Activated CD4-positive, alpha-beta T cell treated with anti-CD3 and anti-CD28 coated beads, Interleukin-2, amount 10 ng/mL, durations not matched to agents 7 days and 5 days (primary cell): ENCODE results near the gene EIF4G3. TPM values are rescaled to one million over a fixed set of nuclear protein-coding genes. Genes with fewer than 3 reads are reported as not detected.

Experiments used
- CTCF ChIA-PET: fragments of 350-600 bp; sonication (Branson Sonifier 250); formaldehyde crosslinking; loops from one replicate; lab custom pipeline; 2021; ENCODE audit warnings: antibody characterized with exemption; lab: Charles Lee
- POLR2A ChIA-PET: fragments of 350-600 bp; sonication (Branson Sonifier 250); formaldehyde crosslinking; loops from one replicate; lab custom pipeline; 2021; ENCODE audit warnings: antibody characterized with exemption; lab: Charles Lee
- DNase-seq: peaks from one replicate; pipeline ENCODE4 v3.0.0-alpha.2; 2020
- H3K27ac Mint-ChIP-seq: one replicate; pipeline ENCODE4 v1.8.0; 2021; ENCODE audit warnings: mild to moderate bottlenecking, moderate library complexity, mixed read lengths
- H3K27me3 Mint-ChIP-seq: one replicate; pipeline ENCODE4 v1.8.0; 2021; ENCODE audit warnings: mixed read lengths
- H3K36me3 Mint-ChIP-seq: one replicate; pipeline ENCODE4 v1.8.0; 2021; ENCODE audit warnings: low read depth, mixed read lengths
- H3K4me1 Mint-ChIP-seq: one replicate; pipeline ENCODE4 v1.8.0; 2021; ENCODE audit warnings: mixed read lengths
- H3K4me3 Mint-ChIP-seq: one replicate; pipeline ENCODE4 v1.8.0; 2021; ENCODE audit warnings: mild to moderate bottlenecking, moderate library complexity, mixed read lengths
- H3K9me3 Mint-ChIP-seq: one replicate; pipeline ENCODE4 v1.8.0; 2021; ENCODE audit warnings: mixed read lengths
- total RNA-seq, 2 experiments: library from RNA; stranded (reverse); gene quantifications; one replicate each; pipeline ENCODE4 v1.2.3, GENCODE V29; 2021

Gene EIF4G3
- total RNA-seq, 2 experiments from 2014 or later: 23.8 to 31.5 TPM

GRCh38 chr1:20837554-20838192 is 339.0 kb downstream of the EIF4G3 start:
- Mint-ChIP-seq H3K27ac (no peak overlapping the region), H3K27me3 (no peaks in the 10 kb centered on the region), H3K9me3 (no peaks in the 10 kb centered on the region), H3K36me3 (peaks cover 11% of the 10 kb centered on the region), H3K4me3 (no peak overlapping the region), H3K4me1 (no peaks in the 10 kb centered on the region)
- no peak for DNase-seq
- ChIA-PET CTCF (interaction anchor here (1.4 to 1.5 kb wide), 2 partner anchors 9 to 141 kb away, joined by 3 to 4 read pairs; no protein-coding TSS in a partner anchor), POLR2A (interaction anchor here (0.7 kb wide), 1 partner anchor 13 kb away, joined by 4 read pairs; no protein-coding TSS in a partner anchor)

GRCh38 chr1:20836230-20836629 is 340.5 kb downstream of the EIF4G3 start:
- no peak for DNase-seq
- Mint-ChIP-seq H3K4me3 (no peak overlapping the region), H3K27me3 (no peaks in the 10 kb centered on the region), H3K36me3 (peaks cover 11% of the 10 kb centered on the region), H3K9me3 (no peaks in the 10 kb centered on the region), H3K4me1 (no peaks in the 10 kb centered on the region), H3K27ac (no peak overlapping the region)
- POLR2A ChIA-PET: no interaction called here
- CTCF ChIA-PET: interaction anchor here (1.1 to 1.5 kb wide), 2 partner anchors 11 to 12 kb away, joined by 3 to 4 read pairs; no protein-coding TSS in a partner anchor

- no peaks in the 10 kb centered on the region for H3K27me3 Mint-ChIP-seq
- DNase-seq: no peak
- H3K4me1 Mint-ChIP-seq: no peaks in the 10 kb centered on the region
- peaks cover 11% of the 10 kb centered on the region for H3K36me3 Mint-ChIP-seq
- ChIA-PET POLR2A (no interaction called here), CTCF (no interaction called here)
- no peak overlapping the region for H3K27ac Mint-ChIP-seq
- H3K4me3 Mint-ChIP-seq: no peak overlapping the region
- H3K9me3 Mint-ChIP-seq: no peaks in the 10 kb centered on the region
These were observed 341.9 kb downstream of the EIF4G3 start for GRCh38 chr1:20834780-20835179.

- Mint-ChIP-seq H3K27me3 (no peaks in the 10 kb centered on the region), H3K27ac (no peak overlapping the region), H3K9me3 (no peaks in the 10 kb centered on the region), H3K36me3 (peaks cover 11% of the 10 kb centered on the region), H3K4me3 (no peak overlapping the region), H3K4me1 (no peaks in the 10 kb centered on the region)
- ChIA-PET POLR2A (no interaction called here), CTCF (no interaction called here)
- no peak for DNase-seq
These were observed 342.5 kb downstream of the EIF4G3 start for GRCh38 chr1:20834192-20834591.

- ChIA-PET POLR2A (no interaction called here), CTCF (interaction anchor here (0.6 to 1.3 kb wide), 3 partner anchors 17 to 332 kb away, joined by 3 to 4 read pairs (median 3); no protein-coding TSS in a partner anchor)
- Mint-ChIP-seq H3K4me3 (no peak overlapping the region), H3K27ac (no peak overlapping the region), H3K4me1 (no peaks in the 10 kb centered on the region), H3K36me3 (peaks cover 16% of the 10 kb centered on the region), H3K9me3 (no peaks in the 10 kb centered on the region), H3K27me3 (no peaks in the 10 kb centered on the region)
- no peak for DNase-seq
These were observed 346.3 kb downstream of the EIF4G3 start for GRCh38 chr1:20830378-20830777.

- Mint-ChIP-seq H3K27ac (no peak overlapping the region), H3K4me1 (no peaks in the 10 kb centered on the region), H3K4me3 (no peak overlapping the region), H3K36me3 (peaks cover 16% of the 10 kb centered on the region), H3K9me3 (no peaks in the 10 kb centered on the region), H3K27me3 (no peaks in the 10 kb centered on the region)
- ChIA-PET POLR2A (no interaction called here), CTCF (interaction anchor here (1.3 kb wide), 1 partner anchor 17 kb away, joined by 3 read pairs; no protein-coding TSS in a partner anchor)
- no peak for DNase-seq
These were observed 346.8 kb downstream of the EIF4G3 start for GRCh38 chr1:20829946-20830345.

GRCh38 chr1:20829531-20829930 is 347.2 kb downstream of the EIF4G3 start:
- Mint-ChIP-seq H3K36me3 (peaks cover 12% of the 10 kb centered on the region), H3K4me3 (no peak overlapping the region), H3K27ac (no peak overlapping the region), H3K4me1 (no peaks in the 10 kb centered on the region), H3K27me3 (no peaks in the 10 kb centered on the region), H3K9me3 (no peaks in the 10 kb centered on the region)
- ChIA-PET CTCF (interaction anchor here (1.3 kb wide), 1 partner anchor 16 kb away, joined by 3 read pairs; no protein-coding TSS in a partner anchor), POLR2A (no interaction called here)
- no peak for DNase-seq

- Mint-ChIP-seq H3K27me3 (no peaks in the 10 kb centered on the region), H3K36me3 (peaks cover 3% of the 10 kb centered on the region), H3K9me3 (no peaks in the 10 kb centered on the region), H3K27ac (no peak overlapping the region), H3K4me3 (no peak overlapping the region), H3K4me1 (no peaks in the 10 kb centered on the region)
- DNase-seq: no peak
- ChIA-PET CTCF (interaction anchor here (1.2 kb wide), 1 partner anchor 13 kb away, joined by 3 read pairs; no protein-coding TSS in a partner anchor), POLR2A (interaction anchor here (0.8 kb wide), 1 partner anchor 14 kb away, joined by 4 read pairs; no protein-coding TSS in a partner anchor)
These were observed 352.9 kb downstream of the EIF4G3 start for GRCh38 chr1:20823845-20824244.

- no peaks in the 10 kb centered on the region for H3K4me1 Mint-ChIP-seq
- no peak for DNase-seq
- H3K9me3 Mint-ChIP-seq: no peaks in the 10 kb centered on the region
- no peak overlapping the region for H3K27ac Mint-ChIP-seq
- no peak overlapping the region for H3K4me3 Mint-ChIP-seq
- no peaks in the 10 kb centered on the region for H3K36me3 Mint-ChIP-seq
- H3K27me3 Mint-ChIP-seq: no peaks in the 10 kb centered on the region
- POLR2A ChIA-PET: no interaction called here
- CTCF ChIA-PET: no interaction called here
These were observed 355.2 kb downstream of the EIF4G3 start for GRCh38 chr1:20821466-20821865.

GRCh38 chr1:20819818-20820217 is 356.9 kb downstream of the EIF4G3 start:
- H3K27me3 Mint-ChIP-seq: no peaks in the 10 kb centered on the region

GRCh38 chr1:20814534-20814871 is 362.2 kb downstream of the EIF4G3 start:
- Mint-ChIP-seq H3K27me3 (no peaks in the 10 kb centered on the region), H3K36me3 (peaks cover 2% of the 10 kb centered on the region), H3K4me1 (no peaks in the 10 kb centered on the region), H3K4me3 (no peak overlapping the region), H3K9me3 (no peaks in the 10 kb centered on the region), H3K27ac (no peak overlapping the region)
- POLR2A ChIA-PET: no interaction called here
- CTCF ChIA-PET: no interaction called here
- no peak for DNase-seq

More at GRCh38 chr1:20819818-20820217, 356.9 kb downstream of the EIF4G3 start:
- Mint-ChIP-seq H3K4me3 (no peak overlapping the region), H3K9me3 (no peaks in the 10 kb centered on the region), H3K4me1 (no peaks in the 10 kb centered on the region), H3K27ac (no peak overlapping the region), H3K36me3 (no peaks in the 10 kb centered on the region)
- no peak for DNase-seq
- ChIA-PET POLR2A (no interaction called here), CTCF (interaction anchor here (1.5 kb wide), 1 partner anchor 10 kb away, joined by 5 read pairs; no protein-coding TSS in a partner anchor)

GRCh38 chr1:20811916-20812315 is 364.8 kb downstream of the EIF4G3 start:
- DNase-seq: no peak
- Mint-ChIP-seq H3K9me3 (no peaks in the 10 kb centered on the region), H3K27me3 (no peaks in the 10 kb centered on the region), H3K4me3 (no peak overlapping the region), H3K4me1 (no peaks in the 10 kb centered on the region), H3K36me3 (peaks cover 2% of the 10 kb centered on the region), H3K27ac (no peak overlapping the region)
- POLR2A ChIA-PET: no interaction called here
- CTCF ChIA-PET: no interaction called here

- no peaks in the 10 kb centered on the region for H3K9me3 Mint-ChIP-seq
- H3K27ac Mint-ChIP-seq: no peak overlapping the region
- H3K4me3 Mint-ChIP-seq: no peak overlapping the region
- peaks cover 4% of the 10 kb centered on the region for H3K4me1 Mint-ChIP-seq
- ChIA-PET POLR2A (no interaction called here), CTCF (no interaction called here)
- no peak for DNase-seq
- H3K36me3 Mint-ChIP-seq: no peaks in the 10 kb centered on the region
- H3K27me3 Mint-ChIP-seq: peaks cover 2% of the 10 kb centered on the region
These were observed 383.5 kb downstream of the EIF4G3 start for GRCh38 chr1:20793236-20793635.
